Stimulated activated CD4-positive, alpha-beta T cell treated with anti-CD3 and anti-CD28 coated beads, Interleukin-12 subunit alpha, Interleukin-12 subunit beta, amount 100 ng/mL, for 24 hours (primary cell): Measurements from ENCODE around the gene IYD.
"Not testable (repeated sequence)": the region's sequence is repeated elsewhere in the genome, so short reads cannot be mapped to it uniquely, and the experiment has no call there.

Experiments
- DNase-seq, 2 experiments: peaks; one replicate each; pipeline ENCODE4 v3.0.0-alpha.2; 2020; ENCODE audit warnings: low read depth in 2 of 2

Gene IYD

DNA sequence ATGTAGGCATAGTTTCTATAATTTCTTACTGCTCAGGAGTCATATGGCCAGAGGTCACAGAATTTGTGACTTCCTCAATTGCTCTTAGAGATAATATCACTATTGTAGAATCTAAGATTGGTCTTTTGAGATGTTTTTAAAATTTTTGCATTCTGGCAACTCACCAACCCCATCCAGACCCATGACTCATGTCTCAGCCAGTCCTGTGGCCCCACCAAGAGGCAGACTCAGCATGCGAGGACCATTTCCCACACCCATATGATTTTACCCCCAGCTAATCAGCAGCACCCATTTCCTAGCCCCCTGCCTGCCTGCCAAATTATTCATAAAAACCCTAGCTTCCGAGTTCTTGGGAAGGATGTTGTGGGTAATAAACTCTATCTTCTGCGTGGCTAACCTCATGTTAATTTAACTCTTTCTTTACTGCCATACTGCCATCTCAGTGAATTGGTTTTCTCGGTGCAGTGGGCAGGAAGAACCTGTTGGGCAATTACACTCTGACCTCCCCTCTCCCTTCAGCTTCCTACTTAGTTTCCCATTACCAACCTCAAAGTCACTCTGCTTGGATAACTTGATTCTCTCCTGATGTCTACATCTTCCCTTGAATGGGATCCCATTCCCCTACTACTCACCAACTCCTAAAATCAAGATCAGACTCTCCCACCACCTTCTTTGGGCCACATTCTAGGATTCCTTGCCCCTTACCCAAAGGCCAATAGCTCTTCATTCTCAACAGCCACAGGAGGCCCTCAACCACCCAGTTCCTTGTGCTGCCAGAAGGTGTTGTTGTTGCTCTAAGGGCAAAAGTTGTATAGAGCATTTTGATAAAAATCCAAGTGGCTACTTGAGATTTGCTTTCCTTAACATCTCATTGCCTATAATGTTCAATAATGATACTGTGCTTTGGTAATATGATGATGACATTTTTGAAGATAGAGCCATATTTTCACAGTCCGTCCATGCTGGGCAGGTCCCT lies 16.2 kb upstream of the IYD start:
- DNase-seq, result no peak

DNA sequence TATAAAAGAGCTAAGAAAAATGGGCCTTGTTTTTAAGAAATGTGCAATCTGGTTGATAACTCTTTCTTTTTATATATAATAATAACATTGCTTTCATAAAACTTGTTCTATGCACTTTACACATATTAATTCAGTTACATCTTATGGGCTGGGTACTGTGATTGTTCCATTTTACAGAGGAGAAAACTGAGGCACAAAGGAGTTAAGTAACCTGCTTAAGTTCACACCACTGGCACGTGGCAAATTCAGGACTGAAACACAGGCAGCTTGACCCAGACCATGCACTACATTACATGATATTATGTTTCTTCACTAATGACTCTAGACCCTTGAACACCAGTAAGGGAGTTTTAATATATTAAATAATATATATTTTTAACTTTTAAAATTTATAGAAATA lies 15.4 kb upstream of the IYD start:
- no peak for DNase-seq

DNA sequence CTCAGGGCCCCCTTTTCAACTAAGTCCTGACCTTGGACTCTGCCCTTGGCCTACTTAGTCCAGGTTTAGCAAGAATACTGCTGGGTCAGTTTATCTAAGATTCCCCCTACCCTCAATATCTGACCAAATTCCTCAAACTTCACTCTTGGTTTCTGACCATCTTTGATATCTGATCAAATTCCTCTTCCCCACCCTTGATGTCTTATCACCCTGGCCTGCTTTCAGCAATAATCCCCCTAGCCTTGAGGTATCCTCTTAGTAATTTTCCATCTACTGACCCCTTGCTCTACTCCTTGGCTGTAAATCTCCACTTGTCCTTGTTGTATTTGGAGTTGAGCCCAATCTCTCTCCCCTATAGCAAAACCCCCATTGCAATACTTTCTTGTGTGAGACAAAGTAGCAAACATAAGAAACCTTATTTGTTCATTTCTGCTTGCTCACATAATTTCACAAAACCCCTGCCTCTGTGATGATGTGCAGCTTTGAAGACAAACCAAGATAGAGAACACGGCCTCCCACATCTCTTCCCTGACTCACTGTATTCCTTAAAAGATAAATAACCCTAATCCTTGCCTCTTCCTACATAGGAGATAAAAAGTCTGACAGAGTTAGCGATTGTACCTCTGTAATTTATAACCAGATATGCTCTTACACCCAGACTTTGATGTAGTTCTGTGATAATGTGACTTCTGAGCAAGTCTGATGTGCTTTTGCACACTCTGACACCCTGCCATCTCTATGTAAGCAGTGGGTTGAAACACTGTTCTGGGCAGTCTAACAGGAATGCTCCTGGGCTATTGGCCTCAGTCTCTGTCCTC lies 13.8 kb upstream of the IYD start:
- no peak for DNase-seq

DNA sequence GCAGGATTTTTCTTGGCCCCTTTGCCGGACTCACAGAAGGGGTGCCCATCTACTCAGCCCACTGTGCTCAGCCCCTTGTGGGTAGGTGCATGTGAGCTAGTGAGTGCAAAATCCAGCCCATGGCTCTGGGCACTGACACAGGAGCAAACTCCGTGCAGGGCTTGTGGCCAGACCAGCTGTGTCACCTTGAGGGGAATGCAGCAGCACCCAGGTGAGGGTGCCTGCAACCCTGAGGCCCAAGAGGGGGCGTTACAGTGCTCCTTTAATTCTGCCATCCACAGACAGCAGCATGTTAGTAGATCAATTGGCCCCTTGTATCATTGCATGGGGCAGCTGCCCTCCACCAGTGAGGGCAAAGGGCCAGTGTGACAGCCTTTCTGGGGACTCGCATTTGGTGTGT lies 12.9 kb upstream of the IYD start:
- DNase-seq, result no peak

DNA sequence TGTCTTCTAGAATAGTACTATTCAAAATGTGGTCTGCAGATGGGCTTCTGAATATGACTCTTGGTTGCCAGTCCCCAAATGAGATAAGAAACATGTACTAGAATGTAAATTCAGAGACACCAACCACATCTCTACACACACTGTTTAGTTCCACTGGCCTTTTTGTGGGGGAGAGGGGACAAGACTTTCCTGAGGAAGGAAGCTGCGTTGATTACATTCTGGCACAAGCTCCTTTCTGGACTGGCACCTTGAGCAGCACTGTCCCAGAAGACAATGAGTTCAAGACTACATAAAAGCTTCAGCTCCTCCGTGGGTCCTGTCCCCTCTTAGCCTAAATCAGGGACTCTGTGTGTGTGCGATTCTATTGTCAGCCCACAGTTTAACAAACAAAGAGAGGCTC lies 6.9 kb upstream of the IYD start:
- DNase-seq, result no peak

DNA sequence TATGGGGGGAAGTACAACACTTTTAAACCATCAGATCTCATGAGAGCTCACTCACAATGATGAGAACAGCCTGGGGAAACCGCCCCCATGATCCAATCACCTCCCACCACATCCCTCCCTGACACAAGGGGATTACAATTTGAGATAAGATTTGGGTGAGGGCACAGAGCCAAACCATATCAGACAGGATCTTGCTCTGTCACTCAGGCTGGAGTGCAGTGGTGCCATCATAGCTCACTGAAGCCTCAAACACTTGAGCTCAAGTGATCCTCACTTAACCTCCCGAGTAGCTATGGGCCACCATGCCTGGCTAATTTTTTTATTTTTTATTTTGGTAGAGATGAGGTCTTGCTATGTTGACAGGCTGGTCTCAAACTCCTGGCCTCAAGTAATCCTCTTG lies 5.1 kb upstream of the IYD start:
- DNase-seq, result no peak

DNA sequence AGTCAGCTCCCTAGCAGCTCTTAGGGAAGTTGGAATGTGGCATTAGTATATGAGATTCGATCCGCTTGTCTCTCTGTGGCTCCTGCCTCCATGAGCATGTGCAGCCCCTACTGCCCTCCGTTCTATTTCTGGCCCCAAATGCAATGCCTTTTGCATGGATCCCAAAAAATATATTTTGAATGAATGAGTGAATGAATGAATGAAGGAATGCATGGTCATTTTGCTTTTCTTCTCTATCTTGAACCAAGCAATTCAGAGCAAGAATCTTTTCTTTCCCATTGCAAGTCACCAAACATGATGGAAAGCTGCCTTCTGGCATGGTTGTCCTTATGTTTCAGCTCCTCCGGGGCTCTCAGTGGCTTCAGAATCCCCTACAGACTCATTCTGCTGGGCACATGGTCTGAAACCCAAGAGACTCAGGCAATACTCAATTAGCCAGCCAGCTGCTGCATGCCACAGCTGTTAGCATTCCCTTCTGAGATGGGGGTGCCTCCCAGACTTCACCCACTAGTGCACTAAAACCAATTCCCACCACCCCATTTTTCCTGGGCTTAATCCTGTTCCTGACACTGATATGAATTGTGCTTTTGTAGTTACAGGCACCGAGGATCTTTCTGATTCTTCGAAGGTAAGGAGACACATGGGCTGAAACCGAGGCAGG lies 2.6 kb upstream of the IYD start:
- DNase-seq, result no peak

DNA sequence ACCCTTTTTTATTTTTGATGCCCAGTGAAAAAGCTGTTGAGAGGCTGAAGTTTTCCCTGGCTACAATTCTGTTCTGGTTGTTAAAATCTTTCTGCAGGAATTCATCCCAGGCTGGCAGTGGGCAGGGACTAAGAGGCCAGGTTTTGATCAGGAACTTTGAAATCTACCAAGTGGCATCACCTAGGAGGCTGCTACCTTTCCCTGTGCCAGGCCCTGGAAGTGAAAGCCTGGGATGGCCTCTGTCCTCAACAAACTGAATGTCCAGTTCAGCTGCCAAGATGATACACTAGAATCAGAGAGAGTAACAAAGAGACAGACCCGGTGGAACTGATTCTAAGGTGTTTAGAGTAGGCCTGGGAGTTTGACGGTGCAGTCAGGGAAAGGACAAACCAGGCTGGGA lies 596 bp downstream of the IYD start:
- DNase-seq, result no peak

DNA sequence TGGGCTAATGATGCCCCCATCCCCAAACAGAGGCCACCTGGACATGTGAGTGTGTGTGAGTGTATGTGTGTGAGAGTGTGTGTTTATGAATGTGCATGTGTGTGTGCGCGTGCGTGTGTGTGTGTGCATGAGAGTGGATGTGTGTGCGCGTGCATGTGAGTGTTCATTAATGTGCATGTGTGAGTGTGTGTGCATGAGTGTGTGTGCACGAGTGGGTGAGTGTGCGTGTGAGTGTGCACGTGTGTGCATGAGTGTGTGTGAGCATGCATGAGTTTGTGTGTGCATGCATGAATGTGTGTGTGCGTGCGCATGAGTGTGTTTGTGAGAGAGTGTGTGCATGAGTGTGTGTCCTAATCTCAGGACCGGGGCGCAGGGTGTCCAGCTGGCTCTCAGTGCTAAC lies 1.3 kb downstream of the IYD start:
- DNase-seq, result no peak

DNA sequence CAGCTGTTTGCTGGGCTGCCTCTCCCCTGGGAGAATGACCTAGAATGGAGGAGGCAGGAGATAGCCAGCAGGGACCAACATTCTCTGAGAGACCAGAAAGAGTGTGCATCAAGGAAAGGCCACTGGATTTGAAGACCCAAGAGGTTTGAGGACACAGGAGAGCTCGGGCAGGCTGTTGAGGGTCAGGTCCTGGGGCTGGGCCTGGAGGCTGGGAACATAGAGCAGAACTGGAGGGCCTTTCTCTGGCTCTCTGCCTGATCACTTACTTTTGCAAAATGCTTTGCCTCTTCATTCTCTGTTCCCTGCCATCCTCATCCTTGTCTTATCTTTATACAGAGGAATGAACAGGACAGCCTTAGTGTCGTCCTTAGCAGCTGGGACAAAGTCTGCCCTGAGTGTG lies 2.5 kb downstream of the IYD start:
- no peak for DNase-seq

DNA sequence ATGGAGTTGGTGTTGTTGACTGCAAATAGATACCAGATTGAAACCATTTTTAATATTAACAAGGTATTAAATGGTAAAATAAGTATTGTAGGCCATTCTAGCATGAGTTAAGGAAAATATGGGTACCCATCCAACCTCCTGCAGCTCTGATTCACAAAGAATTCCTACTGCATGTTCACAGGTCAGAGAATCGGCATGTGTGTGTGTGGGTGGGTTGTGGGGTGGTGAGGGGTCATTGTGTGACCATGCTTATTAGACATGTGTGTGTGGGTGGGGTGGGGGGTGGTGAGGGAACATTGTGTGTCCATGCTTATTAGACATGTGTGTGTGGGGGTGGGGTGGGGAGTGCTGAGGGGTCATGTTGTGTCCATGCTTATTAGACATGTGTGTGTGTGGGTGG lies 3.2 kb downstream of the IYD start:
- no peak for DNase-seq

DNA sequence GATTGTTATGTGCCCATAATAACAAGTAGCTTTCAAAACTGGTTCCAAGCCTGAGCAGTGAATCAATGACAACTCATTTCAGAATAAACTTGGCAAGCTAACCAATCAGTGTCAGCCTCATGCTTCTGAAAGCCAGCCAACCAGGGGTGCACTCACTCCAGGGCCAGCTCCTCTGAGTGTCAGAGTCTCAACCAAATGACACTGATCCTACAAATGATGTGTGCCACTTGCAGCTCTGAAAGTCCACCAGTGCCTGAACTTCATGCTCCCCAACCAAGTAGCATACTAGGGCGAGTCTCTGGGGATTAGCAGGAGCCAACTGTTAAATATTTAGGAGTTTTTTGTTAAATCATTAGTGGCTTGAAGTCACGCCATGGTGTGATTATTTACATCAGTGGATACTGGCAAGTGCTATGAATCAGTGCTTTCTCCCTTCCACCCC lies 4.5 kb downstream of the IYD start:
- no peak for DNase-seq

DNA sequence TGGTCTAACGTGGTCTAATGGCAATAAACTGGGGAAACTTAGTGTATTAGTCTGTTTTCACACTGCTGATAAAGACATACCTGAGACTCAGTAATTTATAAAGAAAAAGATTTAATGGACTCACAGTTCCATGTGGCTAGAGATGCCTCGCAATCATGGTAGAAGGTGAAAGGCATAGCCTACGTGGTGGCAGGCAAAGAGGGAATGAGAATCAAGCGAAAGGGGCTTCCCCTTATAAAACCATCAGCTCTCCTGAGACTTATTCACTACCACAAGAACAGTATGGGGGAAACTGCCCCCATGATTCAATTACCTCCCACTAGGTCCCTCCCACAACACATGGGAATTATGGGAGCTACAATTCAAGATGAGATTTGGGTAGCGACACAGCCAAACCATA lies 5.5 kb downstream of the IYD start:
- DNase-seq, result not testable (repeated sequence)

DNA sequence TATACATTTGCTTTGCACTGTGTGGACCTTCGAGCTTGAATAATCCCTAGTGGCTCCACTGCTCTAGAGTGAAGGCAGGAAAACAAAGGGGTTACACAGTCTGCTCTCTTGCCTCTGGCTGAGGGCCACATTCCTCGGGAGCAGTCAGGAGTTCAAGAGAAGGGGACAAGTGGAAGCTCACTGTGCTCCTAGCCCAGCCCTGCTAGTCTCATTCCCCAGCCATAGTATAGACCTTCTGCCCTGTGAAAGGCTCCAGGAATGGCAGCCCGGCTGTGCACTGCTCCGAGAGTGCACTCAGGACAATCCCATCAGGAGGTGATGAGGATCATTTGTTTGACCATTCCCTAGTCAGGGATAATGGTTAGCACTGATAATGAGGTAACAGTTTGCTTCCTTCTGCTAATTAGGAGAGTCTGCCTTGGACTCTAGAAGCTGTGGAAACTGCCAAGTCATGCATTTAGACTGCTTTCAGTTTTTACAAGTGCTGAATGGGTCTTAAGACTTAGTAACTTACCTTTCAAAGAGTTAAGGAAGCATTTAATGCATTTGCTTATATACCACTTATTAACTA lies 8.5 kb downstream of the IYD start:
- DNase-seq, result no peak

DNA sequence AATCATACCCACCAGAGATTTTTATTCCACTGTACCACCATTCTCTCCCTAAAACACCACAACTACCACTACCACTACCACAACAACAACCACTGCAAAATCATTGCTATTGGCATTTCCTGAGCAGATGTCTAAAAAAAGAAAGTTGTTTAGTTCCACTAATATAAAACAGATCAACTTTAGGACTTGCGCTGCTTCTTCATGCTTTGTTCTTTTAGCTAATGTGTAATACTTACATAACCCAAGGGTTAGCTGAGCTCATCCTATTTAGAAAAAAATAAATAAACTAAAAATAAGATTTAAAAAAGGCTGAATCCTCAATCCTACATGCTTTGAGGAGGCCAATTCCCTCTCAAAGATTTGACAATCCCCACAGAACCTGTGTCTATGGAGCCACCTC lies 11.4 kb downstream of the IYD start:
- no peak for DNase-seq

DNA sequence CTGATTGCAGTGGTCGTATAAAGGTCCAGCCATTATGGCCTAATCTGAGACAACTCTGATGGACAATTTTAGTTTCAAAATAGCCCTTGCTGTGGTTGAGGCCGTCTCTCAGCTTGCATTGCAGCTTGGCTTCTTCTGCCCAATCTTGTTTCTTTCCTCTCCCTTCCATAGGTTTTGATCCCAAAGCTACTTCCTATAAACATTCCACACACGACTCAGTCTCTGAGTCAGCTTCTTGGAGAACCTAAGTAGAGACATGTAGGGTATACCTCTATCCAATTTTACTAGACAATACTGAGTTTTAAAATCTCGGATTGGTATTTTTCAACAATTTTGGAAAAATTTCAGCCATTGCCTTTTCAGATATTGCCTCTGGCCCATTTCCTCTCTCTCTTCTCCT lies 13.4 kb downstream of the IYD start:
- DNase-seq, result no peak

DNA sequence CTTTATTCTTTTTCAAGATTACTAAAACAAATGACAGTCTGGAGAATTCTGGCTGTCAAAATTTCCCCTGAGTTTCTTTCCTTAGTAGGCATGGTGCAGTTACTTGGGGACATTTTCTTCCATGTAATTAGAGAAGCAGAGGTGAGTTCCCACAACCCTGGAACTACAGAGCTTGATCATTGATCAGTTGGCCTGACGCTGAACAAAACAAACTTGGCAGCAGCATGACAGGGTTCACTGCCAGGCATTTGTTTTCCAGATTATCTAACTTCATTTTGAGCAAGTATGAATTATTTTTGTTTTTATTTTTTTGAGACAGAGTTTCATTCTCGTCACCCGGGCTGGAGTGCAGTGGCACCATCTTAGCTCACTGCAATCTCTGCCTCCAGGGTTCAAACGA lies 22.6 kb downstream of the IYD start:
- no peak for DNase-seq

DNA sequence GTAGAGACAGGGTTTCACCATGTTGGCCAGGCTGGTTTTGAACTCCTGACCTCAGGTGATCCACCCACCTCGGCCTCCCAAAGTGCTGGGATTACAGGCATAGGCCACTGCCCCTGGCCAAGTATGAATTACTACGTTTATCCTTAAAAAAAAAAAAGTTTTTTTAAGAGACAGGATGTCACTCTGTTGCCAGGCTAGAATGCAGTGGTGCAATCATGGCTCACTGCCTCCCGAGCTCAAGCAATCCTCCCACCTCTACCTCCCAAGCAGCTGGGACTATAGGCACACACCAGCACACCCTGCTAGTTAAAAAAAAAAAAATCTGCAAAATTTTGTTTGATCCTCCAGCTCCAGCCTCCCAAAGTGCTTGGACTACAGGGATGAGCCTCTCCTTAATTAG lies 23.1 kb downstream of the IYD start:
- no peak for DNase-seq

DNA sequence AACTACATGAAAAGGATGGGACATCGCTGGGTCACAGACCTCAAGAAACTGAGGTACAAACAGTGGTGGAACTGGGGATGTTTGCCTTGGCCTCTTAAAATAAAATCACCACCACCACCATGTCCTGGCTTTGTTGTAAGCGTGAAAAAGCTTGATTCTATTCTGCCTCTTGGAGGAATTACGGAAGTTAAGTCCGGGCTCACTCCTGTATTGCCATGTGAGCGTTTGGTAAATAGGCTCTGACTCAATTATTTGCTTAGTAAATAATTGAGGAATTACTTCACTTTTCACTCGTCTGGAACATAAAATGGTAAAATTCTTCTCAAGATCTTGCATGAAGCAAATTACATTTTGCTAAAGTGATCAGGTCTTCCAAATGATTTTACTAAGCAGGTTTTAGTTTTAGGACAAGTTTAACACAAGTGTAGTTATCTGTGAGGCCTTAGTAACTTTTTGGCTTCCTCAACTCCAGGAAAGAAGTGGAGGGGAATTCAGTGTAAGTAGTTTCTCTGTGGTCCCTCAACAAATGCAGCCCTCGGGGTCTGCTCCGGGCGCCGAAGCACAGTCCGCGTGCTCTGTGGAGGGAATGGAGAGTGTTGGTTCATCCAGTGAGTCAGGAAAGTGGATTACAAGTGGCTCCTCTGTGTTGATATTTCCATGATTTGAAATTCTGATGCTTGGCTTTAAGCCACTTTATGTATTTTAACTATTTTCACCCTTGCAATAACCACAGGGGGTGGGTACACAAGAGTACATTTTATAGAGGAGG lies 23.8 kb downstream of the IYD start:
- no peak for DNase-seq

DNA sequence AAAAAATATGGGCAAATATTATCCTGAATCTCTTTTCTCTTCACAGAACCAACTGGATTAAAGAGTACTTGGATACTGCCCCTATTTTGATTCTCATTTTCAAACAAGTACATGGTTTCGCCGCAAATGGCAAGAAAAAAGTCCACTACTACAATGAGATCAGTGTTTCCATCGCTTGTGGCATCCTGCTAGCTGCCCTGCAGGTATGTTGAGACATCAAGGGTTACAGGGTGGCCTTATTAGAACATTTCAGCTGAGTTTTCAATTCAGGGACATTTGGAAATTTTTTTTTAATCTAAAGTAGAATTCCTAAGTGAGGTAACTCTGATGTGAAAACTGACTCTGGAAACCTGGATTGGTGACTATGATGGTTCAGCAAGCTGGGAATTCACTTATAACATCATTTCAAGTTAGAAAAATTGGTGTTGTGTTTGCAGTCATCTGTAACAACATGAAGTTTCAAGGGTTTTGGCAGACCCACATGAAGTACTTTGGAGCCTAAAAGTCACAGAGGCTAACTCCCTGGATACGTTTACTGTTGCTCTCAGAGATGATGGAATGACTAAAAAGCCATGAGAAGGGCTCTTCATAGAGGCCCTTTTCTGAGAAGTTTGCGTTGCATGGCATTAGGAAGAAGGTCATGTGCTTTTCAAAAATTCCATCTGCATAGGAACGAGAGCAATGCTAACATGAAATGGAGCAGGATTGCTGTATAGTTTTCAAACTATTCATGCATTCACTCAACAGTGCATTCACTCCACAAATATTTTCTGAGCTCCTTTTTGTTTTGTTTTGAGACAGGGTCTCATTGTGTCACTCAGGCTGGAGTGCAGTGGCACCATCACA lies 25.5 kb downstream of the IYD start:
- no peak for DNase-seq
